Stimulated activated CD8-positive, alpha-beta memory T cell treated with anti-CD3 and anti-CD28 coated beads, Interleukin-12 subunit alpha, Interleukin-12 subunit beta, amount 100 ng/mL, for 1 hour (primary cell): ENCODE results near the gene DLGAP1.
"Not testable (repeated sequence)": the region's sequence is repeated elsewhere in the genome, so short reads cannot be mapped to it uniquely, and the experiment has no call there.

Experiments used
- DNase-seq: peaks from one replicate; pipeline ENCODE4 v3.0.0-alpha.2; 2020; ENCODE audit warnings: low read depth

The DLGAP1 gene

DNA sequence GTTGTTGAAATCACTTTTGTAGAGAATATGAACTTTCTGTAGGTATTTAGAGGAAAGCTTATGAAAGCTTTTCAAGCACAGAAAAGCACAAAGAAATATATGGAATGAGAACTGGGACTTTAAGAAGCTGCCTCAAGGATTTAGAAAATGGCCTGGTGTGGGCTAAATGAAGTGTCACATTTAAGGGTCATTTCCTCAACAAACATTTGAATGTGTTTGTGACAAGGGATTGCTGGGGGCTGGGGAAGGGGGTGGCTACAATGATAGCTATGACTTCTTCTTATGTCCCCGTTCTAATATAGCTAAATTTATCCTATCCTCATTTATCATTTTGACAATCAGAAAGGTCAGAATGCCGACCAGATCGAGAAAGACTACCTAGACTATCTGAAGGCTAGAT is 69.2 kb downstream of the DLGAP1 start:
- DNase-seq, result no peak

DNA sequence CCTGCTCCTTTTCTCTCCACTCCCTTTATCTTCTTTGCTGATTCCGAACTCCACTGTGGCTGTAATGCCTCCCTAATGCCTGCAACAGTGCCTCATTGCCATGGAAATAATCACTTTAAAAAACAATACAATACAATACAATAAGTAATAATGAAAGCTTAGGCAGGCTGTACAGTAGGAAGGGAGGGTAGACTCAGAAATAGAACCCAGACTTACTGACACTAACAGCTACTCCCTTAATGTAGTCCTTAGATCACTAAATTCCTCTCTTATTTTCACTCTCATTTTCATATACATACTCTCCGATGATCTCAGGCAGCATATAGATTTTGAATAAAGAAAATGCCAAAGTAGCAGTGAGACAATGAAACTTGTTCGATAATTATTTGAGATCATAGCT is 70.2 kb downstream of the DLGAP1 start:
- no peak for DNase-seq

DNA sequence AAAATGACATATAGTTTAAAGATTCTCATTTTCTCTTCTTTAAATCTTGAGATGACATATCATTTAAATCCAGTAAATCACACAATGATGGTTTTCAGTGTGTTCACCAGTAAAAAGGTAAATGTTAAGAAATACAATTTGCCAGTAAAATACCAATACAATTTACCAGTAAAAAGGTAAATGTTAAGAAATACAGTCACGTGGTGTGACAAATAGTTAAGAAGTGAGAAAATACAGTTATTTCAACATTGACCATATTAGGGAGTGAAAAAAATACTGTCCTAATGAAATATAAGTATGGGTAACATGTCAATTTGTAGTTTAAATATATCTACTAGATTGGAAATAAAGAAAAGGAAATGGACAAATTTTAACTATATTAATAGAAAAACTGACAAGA is 80.5 kb downstream of the DLGAP1 start:
- DNase-seq, result no peak

DNA sequence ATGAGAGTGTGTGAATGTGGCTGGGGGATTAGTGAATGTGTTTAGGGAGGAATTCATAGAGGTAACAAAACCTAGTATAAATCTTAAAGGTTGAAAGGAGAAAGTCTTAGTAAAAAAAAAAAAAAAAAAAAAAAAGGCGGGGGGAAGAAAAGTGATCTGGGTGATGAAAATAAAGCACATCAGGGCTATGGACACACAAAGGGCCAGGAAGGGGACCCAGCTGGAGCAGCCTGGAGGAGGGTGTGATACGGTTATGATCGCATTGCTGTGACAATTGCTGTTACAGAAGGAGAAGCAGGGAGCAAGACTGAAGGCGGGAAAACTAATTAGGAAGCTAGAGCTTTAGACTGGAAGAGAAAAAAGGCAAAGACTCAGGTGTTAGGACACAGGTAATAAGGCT is 85.4 kb downstream of the DLGAP1 start:
- DNase-seq, result no peak

DNA sequence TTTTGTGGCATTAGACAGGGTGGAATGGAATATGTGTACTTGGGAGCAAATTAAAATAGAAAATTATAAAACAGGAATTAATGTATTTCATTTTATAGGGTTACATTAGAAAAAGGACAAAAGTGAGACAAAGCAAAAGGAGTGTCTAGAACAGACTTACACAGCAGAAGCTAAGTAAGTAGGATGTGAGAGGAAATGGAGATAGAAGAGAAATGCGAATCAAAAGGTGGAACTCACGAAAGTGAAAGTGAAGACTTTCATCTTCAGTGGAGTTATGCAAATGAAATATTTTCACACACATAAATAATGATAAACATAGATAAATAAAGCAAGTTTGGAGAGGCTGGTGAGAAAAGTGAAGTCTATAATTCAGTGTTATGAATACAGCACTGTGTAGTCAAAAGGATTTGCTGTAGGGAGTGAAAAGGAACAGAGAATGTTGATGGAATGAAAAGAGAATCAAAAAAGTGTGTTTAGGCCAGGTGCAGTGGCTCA is 94.8 kb downstream of the DLGAP1 start:
- DNase-seq, result no peak

DNA sequence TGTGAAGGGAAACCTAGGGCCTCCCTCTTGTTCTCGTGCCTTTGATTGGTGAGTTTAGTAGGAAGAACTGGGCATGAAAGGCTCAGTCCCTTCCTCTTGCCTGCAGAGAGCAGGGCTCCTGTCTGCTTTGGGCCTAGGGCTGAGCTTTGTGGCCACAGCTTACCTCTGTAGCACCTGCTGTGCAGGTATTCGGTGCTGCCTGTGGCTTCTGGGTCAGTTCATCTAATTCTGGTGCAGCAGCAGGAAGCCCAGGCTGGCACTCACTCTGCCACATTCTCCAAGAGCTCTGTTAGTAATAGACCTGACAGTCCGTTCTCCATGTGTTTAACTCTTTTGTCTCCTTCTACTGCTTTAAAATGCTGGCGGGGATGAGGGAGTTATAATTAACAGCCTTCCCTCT is 96.5 kb downstream of the DLGAP1 start:
- DNase-seq, result no peak

DNA sequence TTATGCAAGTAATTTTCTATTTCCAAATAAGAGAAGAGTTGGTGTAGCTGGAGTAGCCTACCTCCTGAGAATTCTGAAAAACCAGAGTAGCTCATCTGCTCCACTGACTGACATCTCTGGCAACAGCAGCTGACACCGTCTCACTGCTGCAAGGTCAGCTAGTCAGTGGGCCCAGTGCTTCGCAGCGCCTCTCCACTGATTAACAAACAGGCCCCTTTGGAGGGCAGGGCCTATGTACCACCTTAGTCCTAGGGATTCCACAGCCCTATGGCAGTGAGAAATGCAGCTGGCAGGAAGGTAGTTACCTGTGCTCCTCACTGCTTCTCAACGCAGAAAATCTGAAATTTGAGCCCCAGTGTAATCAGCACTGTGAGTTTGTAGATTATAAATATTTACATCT is 97.5 kb downstream of the DLGAP1 start:
- DNase-seq, result no peak

DNA sequence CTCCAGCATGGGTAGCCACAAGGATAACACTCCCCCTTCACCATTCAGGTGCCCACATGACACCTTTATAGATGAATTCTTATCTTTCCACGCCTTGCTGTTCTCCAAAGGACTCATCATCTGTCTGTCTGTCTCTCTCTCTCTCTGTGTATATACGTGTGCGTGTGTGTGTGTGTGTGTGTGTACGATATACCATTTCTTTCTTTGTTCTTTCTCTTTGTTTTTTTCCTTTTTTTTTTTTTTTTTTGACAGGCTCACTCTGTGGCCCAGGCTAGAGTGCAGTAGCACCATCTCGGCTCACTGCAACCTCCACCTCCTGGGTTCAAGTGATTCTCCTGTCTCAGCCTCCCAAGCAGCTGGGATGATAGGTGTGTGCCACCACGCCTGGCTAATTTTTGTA is 98.2 kb downstream of the DLGAP1 start:
- no peak for DNase-seq

DNA sequence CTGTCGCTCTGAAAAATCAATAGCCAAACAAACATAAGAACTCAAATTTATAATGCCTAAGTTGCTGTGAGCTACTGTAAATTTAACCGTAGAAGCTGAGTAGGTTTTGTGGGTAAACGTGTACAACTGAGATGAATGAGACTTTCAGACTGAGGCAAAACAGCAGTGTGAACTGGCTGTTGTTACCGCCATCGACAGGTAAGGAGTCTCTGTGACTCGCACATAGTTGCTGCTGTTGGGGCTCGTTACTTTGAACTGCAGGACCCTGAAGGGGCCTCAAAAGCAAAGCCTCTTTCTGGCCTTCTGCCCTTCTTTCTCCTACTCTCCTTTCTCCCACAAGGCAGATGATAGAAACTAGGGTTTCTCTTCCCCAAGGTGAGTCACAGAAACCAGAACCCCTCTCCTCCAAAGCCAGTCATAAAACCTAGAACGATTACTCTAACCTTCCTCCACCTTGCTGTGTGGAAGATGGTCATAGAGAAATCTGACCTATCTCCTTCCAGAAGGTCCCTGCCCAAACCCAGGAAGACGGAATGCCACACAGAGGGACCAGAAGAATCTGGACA is 101.2 kb downstream of the DLGAP1 start:
- no peak for DNase-seq

DNA sequence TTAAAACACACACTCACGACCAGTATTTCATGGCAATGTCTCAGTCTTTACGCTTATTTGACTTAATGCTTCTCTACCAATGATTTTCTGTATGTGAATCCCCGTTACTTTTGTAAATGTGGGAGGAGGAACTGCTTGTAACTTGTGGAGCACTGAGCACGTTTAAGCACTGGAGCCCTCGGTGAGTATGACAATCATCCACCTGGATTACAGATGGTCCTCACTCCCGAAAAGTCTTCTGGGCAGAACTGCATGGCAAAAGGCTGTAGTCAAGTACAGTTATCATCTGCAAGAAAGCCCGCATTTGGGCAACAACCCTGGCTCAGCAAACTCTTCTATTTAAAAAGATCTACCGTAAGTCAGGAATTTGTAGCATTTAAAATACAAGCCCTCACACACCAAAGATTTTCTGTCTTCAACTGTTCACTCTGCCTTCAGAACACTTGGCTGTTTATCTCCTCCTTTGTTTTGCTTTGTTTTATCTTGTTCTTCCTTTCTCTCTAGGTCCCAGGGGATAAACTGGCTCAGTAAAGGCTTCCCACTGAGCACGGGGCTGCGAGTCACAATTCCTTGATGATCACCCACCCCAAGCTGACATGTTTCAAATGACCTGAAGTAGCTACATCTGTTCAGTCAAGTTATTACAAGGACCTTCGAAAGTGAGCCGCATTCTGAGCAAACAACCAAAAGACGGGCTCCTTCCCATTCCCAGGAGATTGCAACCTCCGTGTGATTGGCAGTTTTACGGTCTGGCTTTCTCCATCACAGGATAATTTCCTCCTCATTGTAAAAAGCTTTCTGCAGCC is 102.2 kb downstream of the DLGAP1 start:
- no peak for DNase-seq

DNA sequence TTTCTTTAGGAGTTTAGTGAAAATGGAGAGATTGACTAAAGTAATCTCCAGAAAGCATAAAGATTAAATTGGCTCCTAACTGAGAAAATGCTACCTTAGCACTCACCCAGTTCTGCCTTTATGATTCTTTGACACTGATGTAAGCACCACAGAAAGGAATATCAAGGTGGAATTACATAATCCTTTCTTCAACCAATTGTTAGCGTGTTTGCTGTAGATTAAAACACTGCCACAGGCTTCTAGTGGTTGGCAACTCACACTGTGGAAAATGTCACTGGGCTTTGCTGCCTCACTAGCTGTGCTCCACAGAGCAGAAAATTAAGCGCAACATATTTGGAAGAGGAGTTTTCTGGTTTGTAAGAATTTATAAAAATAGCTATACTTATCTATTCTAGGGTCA is 104.1 kb downstream of the DLGAP1 start:
- no peak for DNase-seq

DNA sequence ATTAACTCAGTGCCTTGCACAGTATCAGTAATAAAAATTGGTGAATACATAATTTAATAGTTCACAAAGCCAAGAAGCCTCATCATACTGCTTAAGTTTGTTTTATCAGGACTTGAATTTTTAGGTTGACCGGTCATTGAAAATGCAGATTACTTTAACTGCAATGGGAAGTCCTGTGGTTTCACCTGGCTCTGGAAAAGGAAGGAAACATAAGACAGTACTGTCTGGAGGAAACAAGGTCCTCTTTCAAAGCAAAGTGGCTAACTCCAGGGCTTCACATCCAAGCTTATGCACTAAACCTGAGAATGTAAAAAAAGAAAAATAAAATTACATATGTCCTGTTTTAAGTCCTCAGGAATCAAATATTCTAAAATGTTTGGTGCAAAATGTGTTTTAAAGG is 119.7 kb downstream of the DLGAP1 start:
- DNase-seq, result no peak

DNA sequence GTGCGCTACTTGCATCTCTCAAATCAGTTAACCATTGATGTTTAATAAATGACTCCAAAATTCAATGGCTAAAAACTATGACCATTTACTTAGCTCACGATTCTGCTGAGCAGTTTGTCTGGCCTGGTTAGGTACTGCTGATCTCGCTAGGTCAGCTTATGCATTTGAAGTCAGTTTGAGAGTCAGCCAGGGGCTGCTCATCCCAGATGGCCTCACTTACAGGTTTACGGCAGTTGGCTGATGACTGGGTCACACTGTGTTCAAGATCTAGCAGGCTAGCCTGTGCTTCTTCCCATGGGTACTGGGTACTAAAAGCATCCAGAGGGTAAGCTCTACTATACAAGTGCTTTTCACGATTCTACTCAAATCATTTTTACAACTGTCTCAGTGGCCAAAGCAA is 122.1 kb downstream of the DLGAP1 start:
- no peak for DNase-seq

DNA sequence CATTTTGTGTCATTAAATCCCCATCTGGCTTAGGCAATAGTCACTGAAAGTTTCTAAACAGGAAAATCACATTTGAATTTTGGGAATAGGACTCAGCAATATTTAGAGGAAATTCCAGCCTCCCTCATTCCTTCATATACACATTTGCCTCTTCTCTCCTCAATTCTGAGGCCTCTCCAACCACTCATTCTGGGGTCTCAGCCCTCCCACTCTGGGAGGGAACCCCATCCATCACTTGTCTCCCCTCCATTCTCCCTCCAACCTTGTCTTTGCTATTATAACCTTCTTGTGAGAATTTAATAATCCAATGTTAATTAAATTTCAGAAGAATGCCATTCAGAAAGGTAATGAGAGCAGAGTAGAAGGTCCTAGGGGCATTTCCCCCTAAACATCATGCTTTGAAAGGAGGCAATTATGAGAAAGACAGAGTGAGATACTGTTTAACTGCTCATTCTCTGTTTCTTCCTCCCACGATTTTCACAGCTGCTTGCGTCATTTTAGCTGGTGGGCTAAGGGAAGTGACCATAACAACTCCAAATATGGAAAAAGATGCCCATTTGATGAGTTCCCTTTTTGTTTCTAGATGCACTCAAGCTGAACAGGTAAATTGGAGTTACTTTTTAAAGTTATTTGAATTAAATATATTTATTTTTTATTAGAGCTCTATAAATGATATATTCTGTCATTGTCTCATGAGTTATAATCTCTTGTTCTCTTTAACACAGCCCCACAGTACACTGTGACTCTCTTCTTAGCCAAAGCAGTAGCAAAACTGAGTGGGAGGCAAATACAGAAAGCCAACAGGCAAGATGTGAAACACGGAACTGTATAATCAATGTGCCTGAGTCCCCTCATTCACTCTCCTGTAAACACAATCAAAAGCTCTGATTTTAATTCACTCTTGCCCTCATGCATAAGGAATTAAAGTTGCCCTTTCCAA is 135.1 kb downstream of the DLGAP1 start:
- no peak for DNase-seq

DNA sequence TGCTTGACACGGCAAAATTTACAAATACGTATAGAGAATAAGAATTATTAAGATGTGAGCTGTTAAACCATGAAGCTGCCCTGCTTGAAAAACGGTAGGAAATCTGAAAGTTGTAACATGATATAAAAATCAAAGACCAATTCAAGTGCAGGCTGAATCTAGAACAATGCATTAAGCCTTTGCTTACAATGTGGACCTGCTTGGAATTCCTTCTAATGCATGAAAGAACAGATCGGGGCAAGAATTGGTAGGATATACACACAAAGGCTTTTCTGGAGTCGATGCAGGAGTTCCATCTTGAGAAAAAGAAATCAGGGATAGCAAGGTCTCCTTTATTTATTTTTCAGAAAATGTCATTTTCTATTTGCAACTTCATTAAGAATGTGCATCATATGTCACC is 136.8 kb downstream of the DLGAP1 start:
- DNase-seq, result no peak

DNA sequence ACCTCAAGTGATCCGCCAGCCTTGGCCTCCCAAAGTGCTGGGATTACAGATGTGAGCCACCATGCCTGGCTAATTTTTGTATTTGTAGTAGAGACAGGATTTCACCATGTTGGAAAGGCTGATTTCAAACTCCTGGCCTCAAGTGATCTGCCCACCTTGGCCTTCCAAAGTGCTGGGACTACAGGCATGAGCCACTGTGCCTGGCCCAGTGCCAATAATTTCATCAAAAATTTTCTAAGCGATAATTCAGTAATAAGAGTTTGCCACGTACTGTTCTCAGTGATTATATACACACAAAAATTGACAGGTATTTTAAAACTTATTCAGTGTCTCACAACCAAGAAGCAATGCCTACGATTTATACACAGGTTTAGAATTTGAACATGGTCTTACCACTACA is 143.2 kb downstream of the DLGAP1 start:
- DNase-seq, result not testable (repeated sequence)

DNA sequence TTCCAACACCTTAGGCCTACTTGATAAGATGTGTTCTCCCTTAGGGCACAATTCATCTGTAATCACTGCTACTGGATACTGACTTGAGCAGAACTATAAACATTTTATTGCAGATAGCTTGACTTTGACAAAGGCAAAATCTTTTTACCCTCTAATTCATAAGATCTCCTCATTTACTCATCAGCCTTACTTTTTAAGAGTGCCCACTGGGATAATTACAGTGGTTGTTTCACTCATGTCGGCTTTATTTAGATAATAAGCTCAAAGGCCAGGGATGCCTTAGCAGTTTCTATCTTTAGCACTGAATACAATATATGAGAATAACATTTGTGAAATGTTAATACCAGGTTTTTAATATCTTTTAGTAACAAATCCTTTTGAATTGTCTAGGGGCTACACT is 144.0 kb downstream of the DLGAP1 start:
- DNase-seq, result no peak

DNA sequence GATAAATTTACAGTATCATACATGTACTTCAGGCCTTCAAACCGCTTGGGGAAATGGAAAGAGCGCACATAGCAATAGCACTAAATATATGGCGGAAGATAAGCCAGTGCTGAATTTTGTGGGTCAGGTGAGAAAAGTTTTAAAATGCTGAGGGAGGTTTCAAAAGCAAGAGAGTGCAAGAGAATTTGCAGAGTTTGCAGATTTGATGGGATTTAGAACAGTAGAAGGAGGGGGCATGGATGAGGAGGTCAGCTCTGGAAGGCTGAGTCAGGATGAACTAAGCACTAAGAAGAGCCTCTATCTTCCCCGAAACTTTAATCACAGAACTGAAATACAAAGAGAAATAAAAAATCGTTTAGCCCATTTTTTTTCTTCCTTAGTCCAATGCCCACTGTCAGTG is 145.9 kb downstream of the DLGAP1 start:
- no peak for DNase-seq

DNA sequence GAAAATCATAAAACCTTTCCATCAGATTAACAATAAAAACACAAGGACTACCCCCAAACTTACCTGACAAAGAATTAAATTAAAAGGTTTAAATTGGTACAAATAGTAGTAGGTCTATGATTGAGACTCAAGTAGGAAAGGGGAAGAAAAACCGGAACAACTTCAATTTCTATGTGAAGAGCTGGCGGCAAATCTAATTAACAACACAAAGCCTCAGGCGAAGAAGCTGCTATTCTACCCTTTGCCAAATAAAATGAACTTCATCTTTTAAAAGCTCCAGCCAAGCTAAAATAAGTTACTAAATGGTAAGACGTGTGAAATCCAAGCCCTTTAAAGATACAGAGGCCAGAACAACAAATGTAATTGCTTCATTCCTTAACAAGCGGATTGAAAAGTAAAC is 146.5 kb downstream of the DLGAP1 start:
- DNase-seq, result no peak

DNA sequence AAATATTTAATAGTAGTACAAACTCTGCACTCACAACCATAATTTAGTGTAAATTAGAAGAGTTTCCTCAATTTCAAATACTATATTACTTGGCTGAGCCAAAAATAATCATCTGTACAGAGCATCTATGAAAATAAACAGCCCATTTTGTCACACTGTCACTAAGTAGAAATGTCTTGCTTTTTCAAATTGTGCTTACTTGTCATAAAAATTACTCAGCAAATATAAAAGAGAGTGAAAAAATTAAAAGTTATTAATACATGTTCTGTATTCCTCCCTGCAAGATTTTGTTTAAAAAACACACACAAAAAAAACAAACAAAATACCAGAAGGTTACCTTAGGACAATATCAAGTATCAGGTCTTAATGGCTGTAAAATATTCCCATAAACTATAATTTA is 155.7 kb downstream of the DLGAP1 start:
- no peak for DNase-seq

DNA sequence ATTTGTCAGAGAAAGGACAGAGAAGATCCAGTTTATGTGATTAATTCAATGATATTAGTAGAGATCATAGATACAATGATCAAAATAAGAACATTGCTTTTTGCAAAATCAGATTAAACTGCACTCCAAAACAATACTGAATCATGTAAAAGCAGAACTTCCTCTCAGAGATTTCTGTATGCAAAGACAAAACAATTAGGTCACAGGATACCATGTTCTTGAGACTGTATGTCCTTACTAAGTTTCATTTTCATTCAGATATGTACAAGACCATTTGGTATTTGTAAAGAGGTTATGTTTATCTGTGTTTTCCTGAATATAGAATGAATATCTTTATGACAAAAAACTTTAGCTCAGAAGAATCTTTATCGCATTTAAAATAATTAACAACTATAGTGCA is 161.8 kb downstream of the DLGAP1 start:
- no peak for DNase-seq

DNA sequence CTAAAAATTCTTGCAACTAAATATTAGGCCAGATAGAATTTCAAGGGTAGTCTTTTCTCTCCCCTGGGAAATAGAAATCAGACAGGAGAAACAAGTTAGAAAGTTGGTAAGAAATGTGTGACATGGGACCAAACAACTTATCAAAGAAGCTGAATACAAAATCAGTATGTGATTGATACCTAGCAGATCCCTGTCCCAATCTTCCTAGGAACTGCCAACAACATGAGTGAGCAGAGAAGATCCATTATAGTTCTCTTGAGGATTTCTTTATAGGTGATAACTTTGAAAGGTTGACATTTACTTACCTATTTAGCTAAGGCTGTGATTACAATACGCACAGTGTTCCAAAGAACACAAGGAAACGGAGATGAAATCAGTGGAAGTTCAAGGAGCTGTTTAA is 162.4 kb downstream of the DLGAP1 start:
- DNase-seq, result no peak

DNA sequence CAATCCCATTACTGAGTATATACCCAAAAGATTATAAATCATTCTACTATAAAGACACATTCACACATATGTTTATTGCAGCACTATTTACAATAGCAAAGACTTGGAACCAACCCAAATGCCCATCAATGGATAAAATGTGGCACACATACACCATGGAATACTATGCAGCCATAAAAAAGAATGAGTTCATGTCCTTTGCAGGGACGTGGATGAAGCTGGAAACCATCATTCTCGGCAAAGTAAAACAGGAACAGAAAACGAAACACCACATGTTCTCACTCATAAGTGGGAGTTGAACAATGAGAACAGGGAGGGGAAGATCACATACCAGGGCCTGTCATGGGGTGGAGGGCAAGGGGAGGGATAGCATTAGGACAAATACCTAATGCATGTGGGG is 167.8 kb downstream of the DLGAP1 start:
- DNase-seq, result not testable (repeated sequence)
